GM21723 (cell line): ENCODE measurements around the gene PTAFR.

Experiments used
- ATAC-seq: cut with Tn5 transposase; IDR thresholded peaks from one replicate; pipeline ENCODE4 v1.9.1; 2021; ENCODE audit warnings: mild to moderate bottlenecking, moderate library complexity; ENCODE audit not compliant: unreplicated experiment

PTAFR gene

GRCh38 chr1:28176492-28177470, at the start of gene PTAFR:
TSS of gene PTAFR (minus strand) at chr1:28176690. CDS start at chr1:28151021, 25,669 bp downstream.
- peak; percentile 33 for ATAC-seq

DNA sequence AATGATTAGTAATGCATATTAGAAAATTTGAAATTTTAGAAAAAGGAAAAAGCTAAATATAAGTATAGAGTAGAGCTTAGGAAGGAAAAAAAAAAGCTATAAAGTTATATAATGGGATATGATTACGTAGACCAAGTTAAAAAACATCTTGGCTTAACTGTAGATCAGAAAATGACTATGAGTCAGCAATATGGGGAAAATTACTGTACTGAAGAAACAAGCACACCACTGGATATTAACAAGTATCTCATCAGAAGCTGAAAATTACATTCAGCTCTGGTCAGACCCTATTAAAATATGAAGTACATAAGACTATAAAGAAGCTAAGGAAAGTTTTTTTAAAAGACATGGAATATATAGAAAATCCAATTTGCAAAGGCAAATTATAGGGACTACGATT, 36.8 kb upstream of the PTAFR start:
- no peak for ATAC-seq

- no peak for ATAC-seq
Measured at GRCh38 chr1:28209700-28210099, 33.2 kb upstream of the PTAFR start.

DNA sequence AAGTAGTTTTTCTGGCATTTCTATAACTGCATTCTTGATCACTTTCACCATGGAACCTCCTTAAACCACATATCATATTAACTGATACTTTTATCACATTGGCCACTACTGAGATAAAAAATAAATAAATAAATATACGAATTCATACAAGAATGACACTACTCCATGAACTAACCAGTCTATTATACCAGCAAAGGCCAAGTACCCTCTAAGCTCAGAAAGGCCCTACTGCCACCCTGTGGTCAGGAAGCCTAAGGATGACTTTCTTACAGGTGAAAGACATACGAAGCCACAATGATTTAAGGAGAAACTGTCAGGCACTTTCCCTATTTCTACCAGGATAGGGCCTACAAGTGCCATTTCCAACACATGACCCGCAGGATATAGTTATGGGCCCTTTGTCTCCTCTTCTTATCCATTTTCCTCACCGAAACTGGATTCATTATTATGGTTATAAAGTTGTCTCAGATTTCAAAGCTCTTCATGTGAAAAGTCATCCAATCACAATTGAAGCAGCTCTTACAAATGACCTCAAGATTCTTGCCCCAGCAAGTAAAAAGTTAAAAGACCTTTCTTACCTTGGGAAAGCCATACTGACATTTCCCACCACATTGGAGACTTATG, 32.4 kb upstream of the PTAFR start:
- no peak for ATAC-seq

- ATAC-seq, result no peak
Measured at GRCh38 chr1:28205243-28205642, 28.8 kb upstream of the PTAFR start.

GRCh38 chr1:28200234-28200873, 23.9 kb upstream of the PTAFR start:
- ATAC-seq, result no peak

GRCh38 chr1:28199328-28200233, 23.1 kb upstream of the PTAFR start:
- peak; percentile 86 for ATAC-seq

DNA sequence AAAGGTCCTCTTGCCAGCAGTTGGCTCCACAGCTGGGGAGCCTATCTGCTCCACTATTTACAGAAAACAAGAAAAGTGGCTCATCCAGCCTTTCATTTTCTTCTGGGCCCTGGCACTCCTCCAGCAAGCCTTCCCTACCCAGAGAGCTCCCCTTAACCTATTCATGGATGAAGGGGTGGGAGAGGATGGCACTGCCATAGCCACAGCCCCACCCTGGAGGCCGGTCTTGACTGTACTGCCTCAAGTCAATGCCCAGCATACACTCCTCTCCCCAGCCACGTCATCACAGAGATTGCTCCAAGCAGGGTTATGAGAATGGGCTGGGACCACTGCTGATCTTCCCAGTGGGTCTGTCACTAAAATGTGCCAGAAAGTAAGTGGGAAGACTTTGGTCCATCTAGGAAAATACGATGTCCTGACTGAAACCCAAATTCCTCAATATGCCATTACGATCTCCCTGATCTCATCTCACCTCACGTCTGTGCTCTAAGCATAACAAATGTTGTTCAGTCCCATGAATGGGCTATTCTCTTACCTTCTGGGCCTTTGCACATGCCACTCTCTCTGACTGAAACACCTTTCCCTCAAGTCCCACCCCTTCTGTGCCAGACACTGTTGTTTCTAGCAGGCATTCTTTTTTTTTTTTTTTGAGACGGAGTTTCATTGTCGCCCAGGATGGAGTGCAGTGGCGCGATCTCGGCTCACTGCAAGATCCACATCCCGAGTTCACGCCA, 21.4 kb upstream of the PTAFR start:
- no peak for ATAC-seq

GRCh38 chr1:28196330-28196729, 19.8 kb upstream of the PTAFR start:
- ATAC-seq, result no peak

GRCh38 chr1:28195780-28196179, 19.3 kb upstream of the PTAFR start:
- ATAC-seq, result no peak

DNA sequence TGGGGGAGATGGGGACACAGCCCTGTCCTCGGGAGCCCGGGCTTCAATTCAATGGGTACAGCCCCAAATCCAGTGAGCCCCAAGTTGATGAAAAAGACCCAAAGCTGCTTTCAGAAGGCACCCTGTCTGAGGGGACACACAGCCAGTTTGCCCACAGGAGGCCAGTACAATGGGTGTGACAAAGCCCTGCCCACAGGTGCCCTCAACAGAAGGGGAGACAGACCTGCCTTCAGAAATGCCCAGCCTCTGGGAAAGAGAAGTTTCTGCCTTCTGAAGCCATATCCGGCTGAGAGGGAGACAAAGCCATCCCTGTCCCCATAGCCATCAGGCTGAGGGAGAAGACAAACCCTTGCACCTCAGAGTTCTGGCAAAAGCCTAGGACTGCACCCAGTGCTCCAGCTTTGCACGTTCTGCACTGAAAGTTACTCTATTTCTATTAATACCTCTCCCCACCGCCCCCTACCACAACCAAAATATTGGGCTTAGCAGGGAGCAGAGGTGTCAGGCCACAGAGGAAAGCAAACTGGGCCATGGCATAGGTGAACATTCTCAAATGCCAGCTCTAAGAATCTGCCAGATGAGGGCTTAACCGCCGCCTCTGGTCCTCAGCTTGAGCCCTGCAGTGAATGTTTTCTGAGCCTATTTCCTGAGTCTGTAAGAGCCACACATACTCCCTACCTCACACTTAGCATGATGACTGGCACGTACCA, 18.0 kb upstream of the PTAFR start:
- ATAC-seq, result no peak

DNA sequence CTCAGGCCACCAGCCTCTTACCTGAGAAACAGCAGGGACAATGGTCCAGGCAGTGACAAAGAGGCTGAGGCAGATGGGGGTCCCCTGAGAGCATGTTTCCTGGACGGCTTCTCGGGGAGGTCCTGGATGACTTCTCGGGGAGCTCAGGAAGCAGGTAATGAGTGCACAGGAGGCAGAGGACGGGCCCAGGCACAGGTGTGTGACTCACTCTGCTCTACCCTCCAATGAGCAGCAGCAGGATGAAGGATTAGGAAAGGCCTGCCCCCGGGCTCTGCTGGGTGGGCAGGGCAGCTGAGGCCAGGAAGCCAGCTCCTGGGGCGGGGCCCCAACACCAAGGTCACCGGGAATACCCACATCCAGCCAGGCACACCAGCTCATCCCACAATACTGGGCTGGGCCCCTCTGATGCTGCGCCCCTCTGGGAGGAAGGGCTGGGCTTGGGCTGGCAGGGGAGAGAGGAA, 17.2 kb upstream of the PTAFR start:
- ATAC-seq, result no peak

DNA sequence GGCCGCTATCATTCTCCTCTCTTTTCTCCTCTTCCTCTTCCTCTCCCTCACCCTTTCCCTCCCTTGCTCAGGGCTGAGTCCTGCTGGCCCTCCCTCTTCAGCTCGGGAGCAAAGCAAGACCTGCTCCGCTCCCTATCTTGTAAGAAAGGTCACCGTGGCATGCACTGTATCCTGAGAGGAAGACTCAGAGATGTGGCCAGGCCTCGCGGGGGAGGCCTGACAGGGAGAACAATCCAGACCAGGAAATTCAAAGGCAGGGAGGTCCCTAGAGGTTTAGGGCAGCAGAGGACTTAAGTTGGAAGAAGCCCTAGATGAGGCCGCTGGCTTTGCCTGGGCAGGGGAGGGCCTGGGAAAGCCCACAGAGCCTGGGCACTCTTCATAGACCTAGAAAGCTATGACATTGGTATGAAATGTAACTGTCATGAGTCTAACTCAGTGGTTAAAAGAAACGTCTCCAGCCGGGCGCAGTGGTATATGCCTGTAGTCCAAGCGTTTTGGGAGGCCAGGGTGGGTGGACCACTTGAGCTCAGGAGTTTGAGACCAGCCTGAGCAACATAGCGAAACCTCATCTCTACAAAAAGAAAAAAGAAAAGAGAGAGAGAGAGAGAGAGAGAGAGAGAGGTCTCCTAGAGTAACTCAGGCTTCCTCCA, 14.6 kb upstream of the PTAFR start:
- no peak for ATAC-seq

GRCh38 chr1:28190337-28190979, 14.0 kb upstream of the PTAFR start:
- no peak for ATAC-seq

DNA sequence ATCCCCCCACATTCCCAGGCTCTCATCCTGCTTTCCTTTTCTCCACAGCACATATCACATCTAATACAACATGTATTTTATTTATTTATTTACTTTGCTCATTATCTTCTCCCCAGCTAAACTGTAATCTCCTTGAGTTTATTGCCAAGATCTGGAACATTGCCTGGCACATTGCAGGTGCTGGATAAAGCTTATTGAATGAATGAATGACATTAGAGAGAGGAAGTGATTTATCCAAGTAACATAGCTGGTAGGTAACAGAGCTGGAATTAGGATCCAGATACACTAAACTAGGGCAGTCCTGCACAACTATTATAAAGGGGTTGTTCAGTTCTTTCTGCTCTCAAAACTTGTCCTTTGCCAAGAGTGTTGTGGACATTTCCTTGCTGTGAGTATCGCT, 8.6 kb upstream of the PTAFR start:
- ATAC-seq, result no peak

GRCh38 chr1:28180306-28181305, 4.1 kb upstream of the PTAFR start:
- no peak for ATAC-seq
